GM10847 (cell line): ENCODE results near the gene SMG1.

Experiments
- POLR2A ChIP-seq: IDR thresholded peaks from 2 replicates; pipeline ENCODE4 v1.6.1; 2011; ENCODE audit not compliant: insufficient read length; ENCODE audit errors: extremely low read depth

The SMG1 gene

GRCh38 chr16:18938986-18939385, 12.8 kb upstream of the SMG1 start:
- TF ChIP-seq POLR2A: no peak

GRCh38 chr16:18937390-18937789, 11.2 kb upstream of the SMG1 start:
- no peak for TF ChIP-seq POLR2A

- no peak for TF ChIP-seq POLR2A
Observed at GRCh38 chr16:18936727-18937340, 10.6 kb upstream of the SMG1 start.

- no peak for TF ChIP-seq POLR2A
Observed at GRCh38 chr16:18933501-18933900, 7.3 kb upstream of the SMG1 start.

- TF ChIP-seq POLR2A: no peak
Observed at GRCh38 chr16:18932243-18932987, 6.2 kb upstream of the SMG1 start.

GRCh38 chr16:18931756-18932155, 5.5 kb upstream of the SMG1 start:
- TF ChIP-seq POLR2A: no peak

GRCh38 chr16:18855196-18855595, 71.0 kb downstream of the SMG1 start:
- no peak for TF ChIP-seq POLR2A

- TF ChIP-seq POLR2A: no peak
Observed at GRCh38 chr16:18853694-18854093, 72.5 kb downstream of the SMG1 start.

GRCh38 chr16:18852647-18853046, 73.6 kb downstream of the SMG1 start:
- no peak for TF ChIP-seq POLR2A

GRCh38 chr16:18846416-18846815, 79.8 kb downstream of the SMG1 start:
- no peak for TF ChIP-seq POLR2A

GRCh38 chr16:18842565-18842964, 83.6 kb downstream of the SMG1 start:
- no peak for TF ChIP-seq POLR2A

- no peak for TF ChIP-seq POLR2A
Observed at GRCh38 chr16:18841833-18842525, 84.2 kb downstream of the SMG1 start.

- TF ChIP-seq POLR2A: no peak
Observed at GRCh38 chr16:18839555-18839954, 86.7 kb downstream of the SMG1 start.

- no peak for TF ChIP-seq POLR2A
Observed at GRCh38 chr16:18836702-18837101, 89.5 kb downstream of the SMG1 start.

- TF ChIP-seq POLR2A: no peak
Observed at GRCh38 chr16:18834864-18835263, 91.3 kb downstream of the SMG1 start.
